NCI-H1694 (cell line): Measurements from ENCODE around the gene TNFAIP8L1.

Experiments used
- DNase-seq: peaks from one replicate; lab custom pipeline; 2025; lab: John Stamatoyannopoulos, UW

Gene TNFAIP8L1

DNA sequence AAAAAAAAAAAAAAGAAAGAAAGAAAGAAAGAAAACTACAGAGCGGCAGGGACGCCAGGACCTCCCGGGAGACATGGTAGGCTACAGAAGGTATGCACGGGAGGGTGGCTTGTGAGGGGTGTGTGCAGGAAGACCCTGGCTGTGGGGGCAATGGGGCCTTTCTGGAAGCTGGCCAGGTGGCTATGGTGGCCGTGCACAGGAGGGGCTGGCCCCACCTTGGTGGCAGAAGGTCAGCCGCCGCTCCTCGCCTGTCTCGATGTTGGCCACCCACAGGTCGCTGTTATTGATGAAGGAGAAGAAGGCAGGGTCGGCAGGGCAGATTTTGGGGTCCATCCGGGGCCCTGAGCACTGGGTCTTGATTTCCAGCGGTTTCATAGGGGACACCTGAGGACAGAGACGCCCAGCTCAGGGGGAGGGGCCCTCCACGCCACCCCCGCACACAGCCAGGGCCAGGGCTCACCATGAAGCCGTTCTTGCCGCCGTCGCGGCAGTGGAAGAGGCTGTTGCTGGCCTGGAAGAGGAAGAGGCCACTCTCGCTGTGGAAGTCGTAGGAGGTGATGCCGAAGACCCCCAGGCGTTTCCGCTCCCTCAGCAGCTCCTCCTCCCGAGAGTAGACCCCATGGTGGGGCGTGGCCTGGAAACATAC lies 64.5 kb downstream of the TNFAIP8L1 start:
- DNase-seq = no peak

DNA sequence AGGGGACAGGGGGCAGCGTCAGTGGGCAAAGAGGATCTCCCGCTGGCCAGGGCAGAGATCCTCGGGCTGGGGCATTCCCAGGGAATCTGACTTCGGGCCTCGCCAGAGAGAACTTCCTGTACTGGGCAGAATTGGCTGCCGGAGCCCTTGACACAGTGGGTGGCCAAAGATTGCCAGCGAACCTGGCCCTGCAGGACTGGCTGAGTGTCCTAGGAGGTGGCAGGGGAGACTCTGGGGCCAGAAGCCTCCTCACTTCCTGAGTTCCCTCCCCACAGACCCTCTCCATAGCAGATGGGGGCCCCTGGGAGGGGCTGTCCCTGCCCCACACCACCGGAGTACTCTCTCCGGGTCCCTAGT lies 65.0 kb downstream of the TNFAIP8L1 start:
- DNase-seq = no peak
